Measurements from ENCODE around the gene PIM3.

The PIM3 gene

GRCh38 chr22:49934160-49934890, 26.2 kb upstream of the PIM3 start:
- Mint-ChIP-seq H3K4me3 (peak overlapping the region; percentile 66), H3K27me3 (ENCODE audit: low read depth) (no peaks in the 10 kb centered on the region), H3K9me3 (no peaks in the 10 kb centered on the region), H3K4me1 (ENCODE audit: low read depth) (peaks cover 21% of the 10 kb centered on the region), H3K36me3 (ENCODE audit: low read depth) (no peaks in the 10 kb centered on the region), H3K27ac (peak overlapping the region; percentile 77)

GRCh38 chr22:49934891-49935557, 25.5 kb upstream of the PIM3 start:
- H3K36me3 Mint-ChIP-seq (ENCODE audit: low read depth) = no peaks in the 10 kb centered on the region
- H3K4me3 Mint-ChIP-seq = peak overlapping the region; percentile 65
- peaks cover 21% of the 10 kb centered on the region for H3K4me1 Mint-ChIP-seq (ENCODE audit: low read depth)
- no peaks in the 10 kb centered on the region for H3K9me3 Mint-ChIP-seq
- H3K27ac Mint-ChIP-seq = peak overlapping the region; percentile 82
- H3K27me3 Mint-ChIP-seq (ENCODE audit: low read depth) = no peaks in the 10 kb centered on the region

GRCh38 chr22:49935561-49935960, 25.0 kb upstream of the PIM3 start:
- Mint-ChIP-seq H3K36me3 (ENCODE audit: low read depth) (no peaks in the 10 kb centered on the region), H3K27ac (peak overlapping the region; percentile 82), H3K9me3 (no peaks in the 10 kb centered on the region), H3K27me3 (ENCODE audit: low read depth) (no peaks in the 10 kb centered on the region), H3K4me1 (ENCODE audit: low read depth) (peaks cover 21% of the 10 kb centered on the region), H3K4me3 (peak overlapping the region; percentile 37)

- Mint-ChIP-seq H3K27me3 (ENCODE audit: low read depth) (no peaks in the 10 kb centered on the region), H3K4me3 (peak overlapping the region; percentile 65), H3K36me3 (ENCODE audit: low read depth) (peaks cover 3% of the 10 kb centered on the region), H3K27ac (peak overlapping the region; percentile 82), H3K4me1 (ENCODE audit: low read depth) (peaks cover 21% of the 10 kb centered on the region), H3K9me3 (no peaks in the 10 kb centered on the region)
Measured at GRCh38 chr22:49936018-49936972, 24.3 kb upstream of the PIM3 start.

GRCh38 chr22:49936973-49937757, 23.4 kb upstream of the PIM3 start:
- Mint-ChIP-seq H3K9me3 (no peaks in the 10 kb centered on the region), H3K36me3 (ENCODE audit: low read depth) (peaks cover 3% of the 10 kb centered on the region), H3K27me3 (ENCODE audit: low read depth) (no peaks in the 10 kb centered on the region), H3K4me3 (peak overlapping the region; percentile 65), H3K27ac (peak overlapping the region; percentile 82), H3K4me1 (ENCODE audit: low read depth) (peaks cover 20% of the 10 kb centered on the region)

- peaks cover 3% of the 10 kb centered on the region for H3K36me3 Mint-ChIP-seq (ENCODE audit: low read depth)
- peaks cover 20% of the 10 kb centered on the region for H3K4me1 Mint-ChIP-seq (ENCODE audit: low read depth)
- H3K27me3 Mint-ChIP-seq (ENCODE audit: low read depth) = no peaks in the 10 kb centered on the region
- H3K4me3 Mint-ChIP-seq = no peak overlapping the region
- H3K9me3 Mint-ChIP-seq = no peaks in the 10 kb centered on the region
- no peak overlapping the region for H3K27ac Mint-ChIP-seq
Measured at GRCh38 chr22:49937758-49938564, 22.6 kb upstream of the PIM3 start.

GRCh38 chr22:49938565-49939136, 21.9 kb upstream of the PIM3 start:
- Mint-ChIP-seq H3K4me1 (ENCODE audit: low read depth) (peaks cover 15% of the 10 kb centered on the region), H3K36me3 (ENCODE audit: low read depth) (peaks cover 3% of the 10 kb centered on the region), H3K27me3 (ENCODE audit: low read depth) (no peaks in the 10 kb centered on the region), H3K4me3 (no peak overlapping the region), H3K9me3 (no peaks in the 10 kb centered on the region), H3K27ac (no peak overlapping the region)

GRCh38 chr22:49941507-49942316, 18.9 kb upstream of the PIM3 start:
- Mint-ChIP-seq H3K4me1 (ENCODE audit: low read depth) (peaks cover 14% of the 10 kb centered on the region), H3K36me3 (ENCODE audit: low read depth) (peaks cover 3% of the 10 kb centered on the region)

GRCh38 chr22:49942565-49943404, 17.8 kb upstream of the PIM3 start:
- Mint-ChIP-seq H3K4me1 (ENCODE audit: low read depth) (peaks cover 12% of the 10 kb centered on the region), H3K36me3 (ENCODE audit: low read depth) (peaks cover 3% of the 10 kb centered on the region), H3K4me3 (no peak overlapping the region), H3K27ac (no peak overlapping the region), H3K27me3 (ENCODE audit: low read depth) (no peaks in the 10 kb centered on the region), H3K9me3 (no peaks in the 10 kb centered on the region)

More at GRCh38 chr22:49941507-49942316, 18.9 kb upstream of the PIM3 start:
- Mint-ChIP-seq H3K27ac (no peak overlapping the region), H3K27me3 (ENCODE audit: low read depth) (no peaks in the 10 kb centered on the region), H3K4me3 (no peak overlapping the region), H3K9me3 (no peaks in the 10 kb centered on the region)

GRCh38 chr22:49943405-49943765, 17.2 kb upstream of the PIM3 start:
- Mint-ChIP-seq H3K27me3 (ENCODE audit: low read depth) (no peaks in the 10 kb centered on the region), H3K36me3 (ENCODE audit: low read depth) (peaks cover 3% of the 10 kb centered on the region), H3K9me3 (no peaks in the 10 kb centered on the region), H3K4me3 (no peak overlapping the region), H3K4me1 (ENCODE audit: low read depth) (peaks cover 12% of the 10 kb centered on the region), H3K27ac (no peak overlapping the region)

- no peaks in the 10 kb centered on the region for H3K9me3 Mint-ChIP-seq
- no peak overlapping the region for H3K4me3 Mint-ChIP-seq
- peaks cover 12% of the 10 kb centered on the region for H3K4me1 Mint-ChIP-seq (ENCODE audit: low read depth)
- no peaks in the 10 kb centered on the region for H3K27me3 Mint-ChIP-seq (ENCODE audit: low read depth)
- H3K27ac Mint-ChIP-seq = no peak overlapping the region
- H3K36me3 Mint-ChIP-seq (ENCODE audit: low read depth) = peaks cover 3% of the 10 kb centered on the region
Measured at GRCh38 chr22:49943771-49944398, 16.7 kb upstream of the PIM3 start.
